COLO668 (cell line): ENCODE data around the gene CHST9.
"Not testable (repeated sequence)": the region's sequence is repeated elsewhere in the genome, so short reads cannot be mapped to it uniquely, and the experiment has no call there.

Experiments used
- DNase-seq: peaks from one replicate; lab custom pipeline; 2025; ENCODE audit not compliant: unreplicated experiment; lab: John Stamatoyannopoulos, UW

The CHST9 gene

DNA sequence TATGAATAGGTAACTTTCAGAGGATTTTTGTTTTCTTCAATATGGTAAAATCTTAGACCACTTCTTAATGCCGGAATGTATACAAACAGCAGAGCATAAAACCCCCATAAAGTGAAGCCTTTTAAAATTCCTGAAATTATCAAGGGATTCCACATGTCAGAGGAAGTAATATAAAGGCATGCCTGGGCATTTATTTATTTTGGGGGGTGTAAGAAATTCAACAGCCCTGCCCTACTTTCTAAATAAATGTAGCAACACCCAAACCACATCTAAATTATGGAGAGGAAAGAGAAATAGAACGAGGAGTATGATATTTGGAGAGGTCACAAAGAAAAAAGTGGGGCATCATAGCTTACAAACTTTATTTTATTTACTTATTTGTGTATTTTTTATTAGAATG, 9.9 kb downstream of the CHST9 start:
- DNase-seq, result no peak

DNA sequence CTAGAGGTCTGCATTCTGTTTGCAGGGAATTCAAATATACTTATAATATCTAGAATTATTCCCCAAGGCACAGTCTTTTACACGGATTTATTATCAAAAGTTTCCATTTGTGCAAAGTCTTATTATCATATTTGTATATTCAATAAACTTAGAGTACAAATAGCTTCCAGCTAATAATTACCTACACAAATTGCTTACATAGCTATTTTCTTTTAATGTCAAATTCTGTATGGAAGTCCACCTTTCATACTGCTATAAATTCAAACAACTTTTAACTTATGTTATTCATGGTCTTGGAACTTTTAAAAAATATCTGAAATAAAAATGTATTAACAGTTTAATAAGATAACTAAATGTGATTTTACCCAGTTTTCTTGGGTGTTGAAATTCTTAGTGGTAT, 13.1 kb downstream of the CHST9 start:
- DNase-seq, result no peak

DNA sequence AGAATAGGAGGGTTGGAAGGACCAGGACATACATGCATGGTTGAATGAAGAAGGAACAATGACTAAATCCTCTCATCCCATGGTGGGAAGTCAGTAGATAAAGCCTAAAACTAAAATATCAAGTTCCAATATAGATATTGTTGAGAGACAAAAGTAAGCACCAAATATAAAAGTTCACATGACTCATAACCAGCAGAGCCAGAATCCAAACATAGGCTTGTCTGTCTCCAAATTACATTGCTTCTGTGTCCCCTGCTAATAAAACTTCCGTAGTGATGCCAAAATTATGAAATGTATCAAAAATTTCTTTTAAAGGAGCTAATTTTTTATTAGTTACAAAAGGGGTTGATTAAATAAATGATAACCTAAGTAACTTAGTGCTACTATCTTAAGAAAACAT, 19.7 kb downstream of the CHST9 start:
- DNase-seq, result no peak

DNA sequence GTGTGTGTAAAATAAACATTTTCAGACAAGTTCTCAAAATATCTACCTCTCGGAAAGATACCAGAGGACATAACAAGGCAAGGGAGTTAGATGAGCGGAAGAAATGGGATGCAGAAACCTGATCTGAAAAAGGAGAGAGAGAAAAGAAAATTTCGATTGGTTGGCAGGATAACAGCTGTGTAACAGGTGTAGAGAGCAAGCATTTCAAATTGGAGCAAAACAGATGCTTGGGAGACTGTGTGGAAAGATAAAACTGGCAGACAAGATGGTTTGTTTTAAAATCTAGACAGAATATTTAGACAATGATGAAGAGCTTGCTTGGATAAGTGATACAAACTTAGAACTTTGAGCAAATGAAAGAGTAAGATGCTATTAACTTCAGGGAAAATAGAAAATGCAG, 20.2 kb downstream of the CHST9 start:
- no peak for DNase-seq

DNA sequence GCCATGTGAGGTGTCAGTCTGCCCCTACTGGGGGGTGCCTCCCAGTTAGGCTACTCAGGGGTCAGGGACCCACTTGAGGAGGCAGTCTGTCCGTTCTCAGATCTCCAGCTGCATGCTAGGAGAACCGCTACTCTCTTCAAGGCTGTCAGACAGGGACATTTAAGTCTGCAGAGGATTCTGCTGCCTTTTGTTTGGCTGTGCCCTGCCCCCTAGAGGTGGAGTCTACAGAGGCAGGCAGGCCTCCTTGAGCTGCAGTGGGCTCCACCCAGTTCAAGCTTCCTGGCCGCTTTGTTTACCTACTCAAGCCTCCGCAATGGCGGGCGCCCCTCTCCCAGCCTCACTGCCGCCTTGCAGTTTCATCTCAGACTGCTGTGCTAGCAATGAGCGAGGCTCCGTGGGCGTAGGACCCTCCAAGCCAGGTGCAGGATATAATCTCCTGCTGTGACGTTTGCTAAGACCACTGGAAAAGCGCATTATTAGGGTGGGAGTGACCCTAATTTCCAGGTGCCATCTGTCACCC, 21.9 kb downstream of the CHST9 start:
- DNase-seq, result not testable (repeated sequence)

DNA sequence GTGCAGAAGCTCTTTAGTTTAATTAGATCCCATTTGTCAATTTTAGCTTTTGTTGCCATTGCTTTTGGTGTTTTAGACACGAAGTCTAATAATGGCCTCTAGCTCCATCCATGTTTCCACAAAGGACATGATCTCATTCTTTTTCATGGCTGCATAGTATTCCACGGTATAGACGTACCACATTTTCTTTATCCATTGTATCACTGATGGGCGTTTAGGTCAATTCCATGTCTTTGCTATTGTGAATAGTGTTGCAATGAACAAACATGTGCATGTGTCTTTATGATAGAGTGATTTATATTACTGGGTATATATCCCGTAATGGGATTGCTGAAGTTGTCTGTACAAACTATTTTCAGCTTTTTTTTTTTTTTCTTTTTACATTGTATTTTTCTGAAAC, 35.9 kb downstream of the CHST9 start:
- DNase-seq, result not testable (repeated sequence)

DNA sequence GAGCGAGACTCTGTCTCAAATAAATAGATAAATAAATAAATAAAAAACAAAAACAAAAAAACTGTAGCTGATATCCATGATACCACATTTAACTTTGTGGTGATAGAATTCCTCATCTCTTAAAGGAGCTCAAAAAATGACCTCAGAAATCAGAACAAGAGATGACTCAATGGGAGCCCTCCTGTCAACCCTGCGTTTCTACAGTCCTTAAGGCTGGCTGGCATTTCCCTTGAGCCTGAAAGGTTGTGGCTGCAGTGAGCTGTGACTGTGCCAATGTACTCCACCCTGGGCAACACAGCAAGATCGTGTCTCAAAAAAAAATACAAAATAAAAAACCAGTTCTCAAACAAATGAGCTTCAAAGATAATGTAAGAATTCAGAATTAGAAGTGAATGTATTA, 40.4 kb downstream of the CHST9 start:
- DNase-seq, result no peak

DNA sequence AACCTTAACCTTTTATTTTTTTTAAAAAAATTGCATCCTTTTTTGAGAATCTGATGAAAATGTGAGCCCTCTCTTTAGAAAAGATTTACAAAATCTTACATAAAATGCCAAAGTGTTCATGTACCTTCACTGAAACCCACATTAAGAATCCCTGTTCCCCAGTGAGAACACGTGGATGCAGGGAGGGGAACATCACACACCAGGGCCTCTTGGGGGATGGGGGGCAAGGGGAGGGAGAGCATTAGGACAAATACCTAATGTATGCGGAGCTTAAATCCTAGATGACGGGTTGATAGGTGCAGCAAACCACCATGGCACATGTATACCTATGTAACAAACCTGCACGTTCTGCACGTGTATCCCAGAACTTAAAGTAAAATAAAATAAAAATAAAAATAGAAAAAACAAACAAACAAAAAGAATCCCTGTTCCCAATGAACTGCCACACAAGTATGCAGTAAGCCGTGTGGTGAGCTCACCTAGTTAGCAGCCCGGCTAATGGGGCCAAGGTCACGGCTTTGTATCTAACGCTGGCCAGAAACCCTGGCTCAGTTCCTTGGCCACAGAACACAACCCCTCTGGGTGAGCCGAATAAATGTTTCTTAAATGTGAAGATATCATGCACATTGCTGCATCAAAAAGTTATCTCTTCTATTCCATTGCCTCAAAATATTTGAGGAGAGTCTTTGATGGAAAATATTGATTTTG, 41.4 kb downstream of the CHST9 start:
- no peak for DNase-seq

DNA sequence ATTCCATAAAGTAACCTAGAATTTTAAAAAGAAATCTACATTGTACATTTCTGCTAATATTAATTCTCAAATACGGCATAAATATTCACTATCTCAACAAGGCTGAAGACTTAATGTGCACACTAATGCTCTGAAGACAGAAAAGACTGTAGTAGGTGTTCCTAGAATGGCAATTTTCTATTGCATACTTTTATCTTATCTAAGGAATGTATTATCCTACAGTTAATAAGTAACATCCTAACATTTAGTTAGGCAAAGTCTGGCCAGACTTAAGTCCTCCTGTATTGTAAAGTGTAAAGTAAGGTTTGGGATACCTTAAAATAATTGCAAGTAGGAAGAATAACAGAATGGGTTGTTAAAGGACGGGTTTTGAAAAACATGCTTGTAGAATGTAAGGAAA, 42.2 kb downstream of the CHST9 start:
- no peak for DNase-seq

DNA sequence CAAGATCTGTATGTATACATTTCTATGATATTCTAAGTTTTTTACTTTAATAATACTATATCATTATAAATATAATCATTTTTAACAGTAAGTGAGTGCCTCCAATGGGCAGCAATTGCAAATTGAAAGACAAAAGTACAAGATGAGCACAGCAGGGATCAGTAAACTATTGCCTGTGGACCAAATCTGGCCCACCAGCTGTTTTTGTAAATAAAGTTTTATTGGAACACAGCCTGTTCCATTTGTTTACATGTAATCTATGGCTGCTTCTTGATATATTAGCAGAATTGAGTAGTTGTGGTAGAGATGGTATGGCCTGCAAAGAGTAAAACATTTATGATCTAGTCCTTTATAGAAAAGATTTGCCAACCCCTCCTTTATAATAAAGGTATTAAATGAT, 43.2 kb downstream of the CHST9 start:
- no peak for DNase-seq

DNA sequence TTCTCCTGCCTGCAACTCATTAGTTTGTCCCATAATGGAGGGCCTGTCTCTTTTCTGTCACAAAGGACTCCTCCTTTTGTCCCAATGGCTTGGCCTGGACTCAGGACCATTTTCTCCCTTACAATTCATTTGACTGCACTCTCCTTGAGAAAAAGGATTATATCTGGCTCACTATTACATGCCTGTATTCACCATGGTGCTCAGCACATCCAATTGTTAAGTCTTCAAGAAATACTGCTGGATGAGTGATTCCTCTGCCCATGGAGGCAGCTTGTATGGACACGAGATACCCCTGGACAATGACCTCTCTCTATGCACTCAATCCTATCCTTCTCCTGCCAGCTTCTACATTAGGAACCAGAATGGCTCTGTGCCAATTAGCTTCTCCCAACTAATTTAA, 47.0 kb downstream of the CHST9 start:
- DNase-seq, result no peak

DNA sequence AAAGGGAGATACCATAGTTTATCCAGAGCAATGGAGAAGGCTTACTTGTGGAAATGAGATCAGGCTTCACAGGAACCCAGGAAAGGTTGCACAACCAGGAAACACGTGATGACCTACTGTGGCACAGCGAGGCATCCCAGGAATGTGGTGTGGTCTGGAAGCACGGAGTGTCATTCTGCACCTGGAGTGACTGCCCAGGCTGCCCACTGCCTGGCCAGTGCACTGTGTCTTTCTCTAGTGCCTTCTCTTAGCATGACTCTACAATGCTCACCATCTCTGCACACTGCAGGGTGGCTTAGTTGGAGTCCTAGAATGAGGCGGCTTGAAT, 48.9 kb downstream of the CHST9 start:
- DNase-seq, result no peak

DNA sequence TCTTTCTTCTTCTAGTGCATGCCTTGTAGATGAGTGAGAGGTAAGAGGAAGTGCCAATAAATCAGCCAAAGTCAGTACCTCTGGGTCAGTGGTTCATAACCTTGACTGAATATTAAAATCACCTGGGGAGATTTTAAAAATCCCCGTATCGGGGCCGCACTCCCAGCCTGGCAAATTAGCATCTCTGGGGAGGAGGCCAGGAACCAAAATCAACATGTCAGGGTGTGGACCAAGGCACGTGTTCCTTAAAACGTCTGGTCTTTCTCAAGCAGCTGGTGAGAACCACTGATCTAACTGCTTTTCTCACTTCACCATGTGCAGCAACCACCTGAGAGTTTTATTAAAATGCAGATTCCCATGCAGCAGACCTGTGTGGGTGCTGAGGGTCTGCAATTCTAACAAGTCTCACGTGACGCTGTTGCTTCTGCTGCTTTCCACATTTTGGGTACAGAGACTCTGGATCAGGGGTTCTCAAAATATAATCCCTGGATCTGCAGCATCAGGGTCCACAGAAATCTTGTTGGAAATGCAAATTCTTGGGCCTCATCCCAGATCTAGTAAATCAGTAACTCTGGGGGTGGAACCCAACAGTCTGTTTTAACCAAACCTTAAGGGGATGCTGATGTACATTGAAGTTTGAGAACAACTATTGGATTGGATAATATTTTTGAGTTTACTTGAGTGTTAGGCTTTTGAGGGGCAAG, 49.5 kb downstream of the CHST9 start:
- DNase-seq, result no peak

DNA sequence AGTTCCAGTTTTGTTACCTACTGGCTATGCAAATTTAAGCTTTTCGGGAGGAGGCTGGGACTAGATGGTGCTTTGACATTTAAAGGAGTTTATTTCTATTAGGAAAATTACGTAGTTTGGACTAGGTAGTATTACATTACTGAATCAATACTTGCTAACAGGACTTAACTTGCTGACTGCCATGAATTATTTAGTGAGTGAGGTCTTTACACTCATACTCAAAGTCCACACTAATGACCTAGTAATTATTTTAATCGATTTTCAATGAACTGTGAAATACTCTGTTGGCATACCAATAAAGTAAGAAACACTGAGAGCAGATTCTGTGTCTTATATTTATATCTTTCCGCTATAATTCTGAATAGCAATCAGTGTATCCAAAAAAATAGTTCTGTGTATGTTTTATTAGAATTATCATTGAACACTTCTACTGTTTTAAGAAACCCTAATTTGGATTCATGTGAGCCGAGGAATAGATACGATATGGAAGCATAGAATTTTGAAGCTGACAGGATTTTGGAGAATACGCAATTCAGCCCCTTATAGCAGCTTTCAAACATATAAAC, 55.0 kb downstream of the CHST9 start:
- no peak for DNase-seq

DNA sequence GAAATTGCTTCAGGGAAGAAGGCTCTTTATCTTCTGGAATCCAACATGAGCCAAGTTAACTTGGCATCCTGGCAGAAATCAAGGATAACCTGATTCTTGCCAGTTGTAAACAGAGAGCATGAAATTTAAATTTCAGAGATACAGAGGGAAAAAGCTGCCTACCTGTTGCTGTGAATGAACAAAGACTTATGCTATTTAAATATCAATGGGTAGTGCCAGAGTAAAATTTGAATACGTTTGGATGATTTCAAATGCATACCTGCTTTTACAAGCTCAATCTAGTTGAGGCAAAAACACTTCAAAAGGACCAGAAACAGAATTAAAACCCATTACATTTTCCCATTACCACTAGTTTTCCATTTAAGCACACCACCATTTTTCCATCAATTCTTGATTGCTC, 60.9 kb downstream of the CHST9 start:
- no peak for DNase-seq

DNA sequence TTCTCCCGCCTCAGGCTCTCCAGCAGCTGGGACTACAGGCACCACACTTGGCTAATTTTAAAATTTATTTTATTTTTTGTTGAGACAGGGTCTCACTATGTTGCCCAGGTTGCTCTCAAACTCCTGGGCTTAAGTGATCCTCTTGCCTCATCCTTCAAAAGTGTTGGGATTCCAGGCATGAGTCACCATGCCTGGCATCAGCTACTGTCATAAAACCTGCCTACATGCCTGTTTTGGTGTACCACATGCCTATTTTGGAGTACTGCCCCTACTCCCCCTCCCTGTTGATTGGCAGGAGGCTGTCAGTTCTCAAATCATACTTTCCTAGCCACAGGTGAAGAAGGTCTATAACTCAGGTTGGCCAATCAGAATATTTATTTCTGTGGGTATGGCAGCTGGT, 64.0 kb downstream of the CHST9 start:
- no peak for DNase-seq

DNA sequence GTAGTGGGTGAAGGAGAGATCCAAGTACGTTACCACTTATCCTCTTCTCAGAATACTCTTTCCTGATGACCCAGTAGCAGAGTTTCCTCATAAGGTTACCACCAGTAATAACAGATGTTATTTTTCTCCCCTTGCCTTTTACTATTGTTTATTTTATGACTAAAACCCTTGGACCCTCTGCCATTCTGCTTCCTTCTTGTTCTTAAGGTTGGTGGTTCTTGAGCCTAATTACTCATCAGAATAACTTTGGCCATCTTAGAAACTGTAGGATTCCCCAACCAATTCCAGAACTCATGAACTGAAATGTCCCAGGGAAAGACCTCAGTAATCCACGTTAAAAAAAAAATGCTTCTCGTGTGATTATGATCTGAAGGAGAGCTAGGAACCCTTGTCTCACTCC, 64.9 kb downstream of the CHST9 start:
- DNase-seq, result no peak

DNA sequence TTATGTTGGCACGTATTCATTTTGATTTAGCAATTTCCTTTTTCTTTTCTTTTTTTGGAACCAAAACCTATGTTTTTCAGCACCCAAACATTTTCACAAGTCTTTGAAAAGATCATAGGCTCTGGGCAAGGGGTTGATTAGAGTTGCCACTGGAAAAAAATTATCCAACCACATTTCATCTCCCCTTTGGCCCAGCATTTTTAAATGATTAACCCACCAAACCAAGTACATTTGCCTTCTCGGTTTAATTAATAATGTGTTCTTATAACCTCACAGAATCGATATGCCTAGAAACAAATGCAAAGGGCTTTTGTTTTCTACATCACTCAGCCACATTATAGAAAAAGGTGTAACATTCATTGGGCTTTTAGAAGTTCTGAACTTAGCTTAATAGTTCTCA, 66.1 kb downstream of the CHST9 start:
- DNase-seq, result no peak

DNA sequence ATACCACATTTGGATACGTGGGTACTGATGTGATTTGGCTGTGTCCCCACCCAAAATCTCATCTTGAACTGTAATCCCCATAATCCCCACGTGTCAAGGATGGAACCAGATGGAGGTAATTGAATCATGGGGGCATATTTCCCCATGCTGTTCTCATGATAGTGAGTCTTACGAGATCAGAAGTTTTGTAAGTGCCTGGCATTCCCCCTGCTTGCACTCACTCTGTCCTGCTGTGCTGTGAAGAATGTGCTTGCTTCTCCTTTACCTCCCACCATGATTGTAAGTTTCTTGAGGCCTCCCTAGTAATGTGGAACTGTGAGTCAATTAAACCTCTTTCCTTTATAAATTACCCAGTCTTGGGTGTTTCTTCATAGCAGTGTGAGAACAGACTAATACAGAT, 70.3 kb downstream of the CHST9 start:
- no peak for DNase-seq

DNA sequence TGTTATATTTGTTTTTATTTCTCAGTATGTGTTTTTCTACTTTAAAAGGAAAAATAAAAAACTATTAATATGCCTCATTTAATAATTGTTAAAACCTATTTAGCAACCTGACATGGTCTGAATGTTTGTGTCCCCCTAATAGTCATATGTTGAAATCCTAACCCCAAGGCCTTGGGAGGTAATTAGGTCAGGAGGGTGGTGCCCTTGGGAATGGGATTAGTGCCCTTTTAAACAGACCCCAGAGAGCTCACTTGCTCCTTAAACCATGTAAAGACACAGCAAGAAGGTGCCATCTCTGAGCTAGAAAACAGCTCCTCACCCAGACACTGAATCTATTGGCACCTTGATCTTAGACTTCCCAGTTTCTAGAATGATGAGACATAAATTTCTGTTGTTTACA, 71.8 kb downstream of the CHST9 start:
- DNase-seq, result no peak

DNA sequence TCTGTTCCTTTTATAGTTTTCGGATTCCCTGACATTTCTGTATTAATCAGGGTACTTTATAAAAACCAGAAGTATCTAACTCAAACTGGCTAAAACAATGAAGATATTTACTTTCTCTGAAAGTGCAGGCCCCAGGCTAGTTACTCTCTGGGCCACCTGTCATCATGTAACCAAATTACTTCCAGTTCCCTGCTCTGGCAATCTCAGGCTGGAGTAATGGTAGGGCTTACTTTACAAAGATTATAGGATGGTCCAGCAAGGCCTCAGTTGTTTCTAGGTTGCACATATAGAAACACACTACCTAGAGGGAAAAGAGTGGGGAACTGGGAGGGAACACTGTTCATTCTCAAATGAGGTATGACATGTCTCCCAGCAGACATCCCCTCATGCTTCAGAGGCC, 74.8 kb downstream of the CHST9 start:
- DNase-seq, result no peak

DNA sequence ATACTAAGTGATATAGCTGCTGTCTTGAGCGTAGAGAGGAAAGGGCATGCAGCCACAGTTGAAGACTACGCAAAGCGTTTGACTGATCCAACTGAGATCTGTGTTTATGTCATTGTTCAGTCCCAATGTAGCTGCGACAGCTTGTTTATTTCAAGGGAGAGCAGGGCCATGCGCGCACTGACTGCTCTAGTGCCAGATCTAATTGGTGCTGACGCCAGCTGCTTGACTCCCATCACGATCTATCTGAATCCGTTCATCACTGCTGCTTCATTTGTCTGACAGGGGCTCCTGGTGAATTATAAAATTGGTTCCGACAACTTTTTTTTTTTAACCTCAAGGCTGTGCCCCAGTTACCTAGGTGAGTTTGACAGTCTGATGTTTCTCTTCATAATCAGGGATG, 75.7 kb downstream of the CHST9 start:
- no peak for DNase-seq

DNA sequence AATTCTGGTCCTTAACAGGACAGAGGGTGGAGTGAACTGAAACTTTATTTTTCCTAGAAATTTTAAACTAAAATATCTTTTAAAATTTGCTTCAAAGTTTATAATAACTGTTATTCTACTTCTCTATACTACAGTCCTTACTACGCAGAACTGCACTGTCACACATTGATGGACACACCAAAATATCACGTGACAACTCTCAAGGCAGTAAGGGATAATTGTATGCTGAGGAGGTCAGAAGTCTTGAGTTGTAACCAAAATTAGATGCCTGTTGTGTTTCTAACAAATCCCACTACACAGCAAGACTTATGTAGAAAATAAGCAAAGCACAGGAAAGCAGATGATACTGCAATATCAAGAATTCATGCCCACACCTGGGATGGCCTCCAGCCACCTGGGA, 76.3 kb downstream of the CHST9 start:
- DNase-seq, result no peak
